HG03196 (cell line): ENCODE results near the gene RTN4RL1.
"Not testable (repeated sequence)": the region's sequence is repeated elsewhere in the genome, so short reads cannot be mapped to it uniquely, and the experiment has no call there.

Experiments used
- ATAC-seq: cut with Tn5 transposase; IDR thresholded peaks from one replicate; pipeline ENCODE4 v1.9.1; 2021; ENCODE audit not compliant: unreplicated experiment

The RTN4RL1 gene

DNA sequence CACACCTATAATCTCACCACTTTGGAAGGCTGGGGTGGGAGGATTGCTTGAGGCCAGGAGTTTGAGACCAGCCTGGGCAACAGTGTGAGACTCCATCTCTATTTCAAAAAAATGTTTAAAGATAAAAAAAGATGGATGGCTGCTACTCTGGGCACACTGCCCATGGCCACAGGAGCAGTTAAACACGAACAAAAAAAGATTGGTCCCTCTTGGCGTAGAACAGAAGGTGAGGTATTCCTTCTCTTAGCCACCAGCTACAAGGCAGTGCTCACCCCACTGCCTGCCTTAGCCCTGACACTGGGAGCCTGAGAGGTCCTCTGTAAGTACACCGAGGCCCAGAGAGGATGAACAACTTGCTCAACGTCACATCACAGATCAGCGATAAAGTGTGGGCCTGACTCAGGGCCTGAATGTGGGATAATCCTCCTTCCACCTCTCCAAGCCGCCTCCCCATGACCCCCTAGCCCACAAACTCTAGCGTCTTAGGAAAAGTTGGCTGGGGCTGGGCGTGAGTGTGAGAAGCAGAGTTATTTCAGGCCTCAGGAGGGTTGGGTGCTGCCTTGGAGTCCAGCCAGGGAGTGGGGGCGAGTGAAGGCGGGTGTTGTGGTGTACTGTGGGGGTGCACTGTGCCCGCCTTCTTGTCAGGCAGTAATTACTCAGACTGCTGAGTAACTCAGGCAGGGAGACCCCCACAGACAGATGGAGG lies 2.5 kb upstream of the RTN4RL1 start:
- no peak for ATAC-seq

DNA sequence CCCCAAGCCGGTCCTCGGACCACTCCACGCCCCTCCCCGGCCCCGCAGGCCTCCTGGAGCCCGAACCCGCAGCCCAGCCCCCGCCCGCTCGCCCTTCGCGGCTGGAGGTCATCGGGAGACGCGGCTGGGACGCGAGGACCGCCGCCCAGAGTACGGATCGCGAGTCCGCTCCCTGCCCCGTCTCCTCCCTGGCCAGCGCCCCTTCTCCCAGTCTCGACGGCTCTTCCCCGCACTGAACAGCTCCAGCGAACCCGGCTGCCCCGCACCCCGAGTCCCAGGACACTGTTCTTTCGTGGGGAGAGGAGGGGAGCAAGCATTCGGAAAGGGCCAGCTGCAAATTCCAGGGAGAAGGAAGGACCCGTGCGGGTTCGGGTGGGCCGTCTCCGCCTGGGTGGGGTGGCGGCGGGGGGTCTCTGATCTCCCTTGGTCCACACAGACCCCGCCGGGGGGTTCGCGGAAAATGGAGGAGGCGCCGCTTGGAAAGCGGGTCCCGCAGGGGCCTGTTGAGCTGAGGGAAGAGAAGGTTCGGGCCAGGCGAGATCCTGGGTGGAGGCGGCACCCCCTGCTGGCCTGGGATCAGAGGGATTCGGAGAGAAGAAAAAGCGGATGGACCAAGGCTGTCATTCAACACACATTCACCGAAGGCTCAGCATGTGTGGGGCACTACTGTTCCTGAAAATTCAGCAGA lies 632 bp upstream of the RTN4RL1 start:
- ATAC-seq, result no peak

DNA sequence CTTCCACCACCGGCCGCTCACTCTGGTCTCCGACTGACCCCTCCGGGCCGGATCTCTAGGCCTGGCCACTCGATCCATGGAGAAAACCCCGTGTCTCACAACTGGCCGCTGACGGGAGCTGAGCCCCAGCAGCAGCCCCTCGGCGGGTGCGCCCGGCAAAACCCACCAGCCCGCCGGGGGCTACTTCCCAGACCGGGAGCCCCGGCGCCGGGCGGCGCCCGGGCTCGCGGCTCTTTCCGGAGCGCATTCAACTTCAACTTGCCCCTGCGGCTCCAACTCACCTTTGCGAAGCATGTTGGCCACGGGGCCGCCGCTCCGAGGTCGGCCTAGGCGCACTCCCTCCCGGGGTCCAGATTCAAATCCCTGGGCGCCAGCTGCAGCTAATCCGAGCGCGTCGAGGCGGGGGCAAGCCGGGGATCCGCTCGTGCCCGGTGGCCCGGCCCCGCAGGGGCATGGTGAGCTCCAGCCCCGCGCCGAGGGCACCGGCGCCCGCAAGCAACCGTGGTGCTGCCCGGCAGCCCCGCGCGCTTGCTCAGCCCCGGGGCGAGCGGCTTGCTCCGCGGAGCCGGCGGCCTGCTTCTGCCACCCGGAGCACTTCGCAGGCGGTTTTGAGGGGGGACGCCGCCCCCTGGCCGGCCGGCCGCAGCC lies 438 bp downstream of the RTN4RL1 start:
- no peak for ATAC-seq

DNA sequence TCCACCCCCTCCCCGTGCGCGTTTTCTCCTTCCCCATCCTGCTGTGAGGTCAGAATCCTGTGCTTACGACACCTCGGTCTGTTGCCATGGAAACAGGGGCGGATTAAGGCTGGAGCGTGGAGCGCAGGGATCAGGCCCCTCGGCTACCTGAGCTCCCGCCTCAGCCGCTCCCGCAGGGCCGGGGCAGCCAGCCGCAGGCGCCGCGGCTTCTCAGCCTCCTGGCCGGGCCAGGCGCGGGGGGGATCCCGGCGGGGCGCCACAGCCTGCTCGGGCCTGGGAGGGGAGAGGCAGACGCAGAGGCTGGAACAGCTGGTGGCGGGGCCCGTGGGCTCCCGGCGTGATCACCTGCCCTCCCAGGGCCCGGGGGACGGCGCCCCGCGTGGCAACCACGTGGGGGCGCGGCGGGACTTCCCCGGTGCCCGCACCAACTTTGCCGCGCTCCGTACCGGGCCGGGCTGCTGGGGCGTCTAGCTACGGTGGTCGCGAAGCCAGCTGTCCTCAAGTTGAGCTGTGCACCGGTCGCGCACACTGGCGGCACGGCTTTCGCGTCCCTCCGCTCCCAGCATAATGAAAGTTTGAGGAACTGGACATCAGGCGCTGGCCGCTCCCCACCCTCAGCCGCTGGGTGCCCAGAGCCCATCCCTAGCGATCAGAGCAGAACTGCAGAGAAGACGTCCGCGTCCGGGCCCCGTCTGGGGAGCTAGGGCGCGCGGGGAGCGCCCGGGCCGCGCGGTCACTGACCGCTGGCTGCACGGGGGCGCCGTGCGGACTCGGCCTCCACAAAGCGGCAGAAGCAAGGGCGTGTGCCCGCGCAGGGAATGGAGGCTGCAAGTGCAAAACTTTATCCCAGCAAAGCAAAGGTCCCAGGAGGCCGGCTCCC lies 1.2 kb downstream of the RTN4RL1 start:
- ATAC-seq, result no peak

DNA sequence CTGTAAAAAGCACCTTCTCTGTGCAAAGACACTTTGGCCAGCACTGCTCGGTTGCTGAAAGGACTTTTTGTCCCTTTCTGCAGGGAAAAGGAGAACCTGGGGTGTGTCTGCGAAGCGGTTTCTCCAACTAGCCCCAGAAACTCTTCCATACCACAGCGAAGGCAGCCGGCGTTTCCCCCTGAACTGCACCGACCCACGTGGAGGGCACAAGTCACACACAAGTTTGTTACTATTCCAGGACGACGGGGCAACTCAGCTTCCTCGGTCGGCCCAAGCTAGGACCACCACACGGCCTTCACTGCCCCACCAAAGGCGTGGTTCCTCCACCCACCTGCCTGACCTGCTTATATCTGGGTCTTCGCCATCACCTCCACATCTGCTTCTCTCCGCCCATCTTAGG lies 1.9 kb downstream of the RTN4RL1 start:
- no peak for ATAC-seq

DNA sequence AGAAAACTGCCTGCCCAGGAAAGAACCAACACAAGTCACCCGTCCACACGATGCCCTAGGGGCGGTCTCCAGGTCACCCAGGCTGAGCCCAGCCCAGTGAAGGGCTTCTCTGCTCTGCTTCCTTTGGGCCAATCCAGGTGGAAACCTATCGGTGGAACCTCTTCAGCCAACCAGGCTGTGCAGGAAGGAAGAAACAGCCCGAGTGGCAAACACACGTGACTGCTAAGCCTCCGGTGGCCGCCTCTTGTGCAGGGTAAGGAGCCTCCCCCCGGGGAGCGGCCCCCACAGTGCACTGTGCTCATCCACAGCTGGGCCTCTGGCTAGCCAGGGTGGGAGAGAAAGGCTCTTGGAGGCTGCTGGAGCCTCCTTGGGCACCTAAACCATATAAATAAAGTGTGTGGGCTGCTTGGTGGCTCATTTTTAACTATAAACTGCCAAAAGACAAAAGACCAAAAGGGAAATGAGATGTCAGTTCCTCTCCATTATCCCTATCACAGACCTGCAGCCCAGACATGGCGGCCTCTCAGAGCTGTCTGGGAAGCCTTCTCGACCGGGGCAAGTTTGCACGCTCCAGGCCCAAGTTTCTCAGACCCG lies 2.4 kb downstream of the RTN4RL1 start:
- no peak for ATAC-seq

DNA sequence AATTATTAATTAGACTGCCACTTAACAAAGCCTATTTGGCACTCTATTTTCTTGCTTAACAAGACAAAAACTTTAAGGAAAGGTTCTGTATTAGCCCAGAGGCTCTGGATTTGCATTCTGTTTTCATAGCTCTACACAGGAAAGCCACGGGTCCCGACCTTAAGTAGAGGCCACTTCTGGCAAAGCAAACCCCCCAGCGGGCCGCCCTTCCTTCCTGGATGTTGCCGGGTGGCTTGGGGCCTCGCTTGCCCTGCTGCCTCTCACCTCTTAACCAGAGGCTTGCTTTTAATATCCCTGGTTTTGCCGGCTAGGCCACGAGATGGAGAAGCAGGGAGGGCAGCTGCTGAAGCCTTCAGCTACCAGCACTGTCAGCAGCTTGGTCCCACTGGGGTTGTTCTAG lies 4.4 kb downstream of the RTN4RL1 start:
- ATAC-seq, result no peak

DNA sequence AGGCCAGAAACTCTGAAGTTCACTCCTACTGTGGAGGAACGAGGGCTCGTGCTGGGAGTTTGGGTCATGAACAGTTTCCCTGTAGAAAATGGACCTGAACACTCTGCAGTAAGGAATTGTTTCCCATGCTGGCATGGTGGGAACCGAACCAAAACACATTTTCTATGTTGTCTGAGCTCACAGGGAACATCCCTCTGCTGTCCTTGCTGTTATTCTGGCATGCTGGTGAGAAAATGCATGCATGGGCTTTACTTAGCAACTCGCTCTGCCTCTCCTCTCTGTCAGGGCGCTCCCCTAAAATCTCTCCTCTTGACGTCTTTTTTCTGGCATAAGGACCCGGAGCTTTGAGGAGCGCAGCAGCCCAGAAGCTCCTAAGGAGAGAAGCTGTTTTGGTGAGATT lies 5.4 kb downstream of the RTN4RL1 start:
- ATAC-seq, result no peak

DNA sequence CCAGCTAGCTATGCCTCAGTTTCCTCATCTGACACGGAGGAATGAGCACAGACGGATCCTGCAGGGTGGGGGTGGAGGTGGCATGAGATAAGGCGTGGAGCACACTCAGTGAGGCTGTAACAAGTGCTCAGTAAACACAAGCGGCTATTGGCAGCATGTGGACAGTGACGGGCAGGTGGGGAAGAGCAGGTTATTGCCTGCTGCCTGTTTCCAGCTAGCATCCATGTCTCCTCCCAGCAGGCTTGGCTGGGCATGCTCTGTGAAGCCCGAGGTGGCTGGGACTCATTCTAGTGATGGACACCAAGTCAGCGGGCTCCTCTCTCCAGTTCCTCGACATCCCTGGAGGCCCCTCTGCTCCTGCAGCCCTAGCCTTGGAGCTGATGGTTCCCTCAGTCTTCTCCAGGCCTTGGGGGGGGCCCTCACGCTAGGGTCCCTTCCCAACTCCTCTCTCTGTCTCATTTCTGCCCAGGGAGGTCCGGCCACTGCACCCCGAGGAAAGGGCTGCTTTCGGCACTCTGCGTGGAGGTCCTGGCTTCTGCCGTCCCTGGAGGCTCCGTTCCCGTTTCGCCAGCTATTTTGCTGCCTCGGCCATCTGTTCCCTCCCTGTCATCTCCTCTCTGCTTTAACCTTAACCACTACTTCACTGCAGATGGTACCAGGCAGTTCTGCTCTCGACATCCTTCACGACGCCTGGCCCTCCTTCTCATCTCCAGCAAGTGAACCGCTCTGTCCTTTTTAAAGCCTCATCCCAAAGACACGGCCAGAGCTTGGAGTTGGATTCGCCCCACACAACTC lies 6.2 kb downstream of the RTN4RL1 start:
- ATAC-seq, result no peak

DNA sequence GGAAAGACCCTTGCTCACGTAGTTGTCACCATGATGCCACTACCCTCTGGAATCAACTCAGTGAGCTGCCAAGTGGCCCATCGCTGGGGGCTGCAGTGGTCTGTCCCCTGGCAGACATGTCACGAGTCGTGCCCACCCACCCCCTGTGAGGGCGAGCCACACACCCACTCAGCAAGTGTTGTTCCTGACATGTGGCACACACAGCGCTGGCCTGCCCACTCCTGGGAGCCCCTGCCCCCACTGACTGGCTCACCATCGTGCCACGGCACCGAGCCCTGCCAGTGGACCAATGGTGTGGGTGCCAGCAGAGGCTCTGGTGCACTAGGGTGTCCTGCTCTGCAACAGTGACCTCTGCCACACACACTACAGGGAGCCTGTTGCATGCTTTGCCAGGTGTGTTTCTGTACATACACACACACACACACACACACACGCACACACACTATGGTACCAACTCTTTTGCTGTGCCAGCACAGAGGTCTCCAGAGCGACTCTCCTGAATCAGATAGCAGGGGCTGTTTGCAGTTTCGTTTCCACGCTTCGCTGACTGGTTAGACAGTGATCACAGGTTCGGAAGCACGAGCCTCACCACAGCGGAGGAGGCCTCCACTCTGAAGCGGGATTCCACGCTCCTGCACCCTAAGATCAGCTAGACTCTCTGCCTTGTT lies 7.7 kb downstream of the RTN4RL1 start:
- ATAC-seq, result no peak

DNA sequence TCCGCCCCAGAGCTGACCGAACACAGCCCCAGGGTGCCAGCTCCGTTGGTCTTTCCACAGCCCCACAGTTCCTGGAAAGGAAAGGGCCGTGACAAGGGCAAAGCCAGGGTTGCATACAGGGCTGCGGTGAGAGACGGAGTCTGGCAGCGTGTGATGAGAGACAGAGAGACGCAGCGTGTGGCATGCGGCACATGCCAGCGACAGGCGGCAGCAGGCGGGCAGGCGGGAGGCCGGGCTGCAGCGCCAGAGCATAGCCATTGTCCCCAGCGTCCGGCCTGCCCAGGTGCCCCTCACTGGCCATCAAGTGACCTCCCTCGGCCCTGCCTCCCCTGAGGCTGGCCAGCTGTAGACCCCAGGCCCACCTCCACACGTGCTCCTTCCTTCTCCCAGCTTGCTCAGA lies 8.6 kb downstream of the RTN4RL1 start:
- no peak for ATAC-seq

DNA sequence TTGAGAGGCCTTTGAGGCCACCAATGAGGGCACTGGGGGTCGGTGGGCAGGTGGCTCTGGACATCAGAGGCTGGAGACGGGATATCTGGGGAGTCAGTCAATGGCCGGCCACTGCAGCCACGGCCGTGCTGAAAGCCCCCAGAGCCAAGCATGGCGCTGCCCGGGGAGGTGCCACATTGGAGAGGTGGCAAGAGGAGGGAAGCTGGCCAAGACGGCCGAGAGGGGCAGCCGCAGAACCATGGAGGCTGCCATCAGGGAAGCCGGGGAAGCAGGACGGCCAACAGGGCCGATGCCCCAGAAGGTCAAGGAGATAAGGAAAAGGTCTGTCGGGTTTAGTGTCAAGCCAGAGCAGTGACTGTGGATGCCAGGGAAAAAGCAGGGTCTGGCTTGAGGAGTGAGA lies 9.8 kb downstream of the RTN4RL1 start:
- no peak for ATAC-seq

DNA sequence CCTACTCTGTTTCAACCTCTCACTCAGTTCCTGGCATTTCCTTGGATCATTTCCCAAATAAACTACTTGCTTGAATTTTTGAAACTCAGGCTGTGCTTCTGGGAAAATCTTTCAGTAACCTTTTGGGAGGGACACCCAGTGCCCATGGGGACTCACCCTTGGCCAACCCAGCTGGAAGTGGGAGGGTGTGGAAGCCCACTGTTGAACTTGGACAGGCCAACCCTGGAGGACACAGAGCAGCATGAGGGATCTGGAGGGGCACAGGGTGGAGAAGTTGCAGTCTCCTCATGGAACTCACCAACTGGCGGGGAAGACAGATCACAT lies 11.2 kb downstream of the RTN4RL1 start:
- no peak for ATAC-seq

DNA sequence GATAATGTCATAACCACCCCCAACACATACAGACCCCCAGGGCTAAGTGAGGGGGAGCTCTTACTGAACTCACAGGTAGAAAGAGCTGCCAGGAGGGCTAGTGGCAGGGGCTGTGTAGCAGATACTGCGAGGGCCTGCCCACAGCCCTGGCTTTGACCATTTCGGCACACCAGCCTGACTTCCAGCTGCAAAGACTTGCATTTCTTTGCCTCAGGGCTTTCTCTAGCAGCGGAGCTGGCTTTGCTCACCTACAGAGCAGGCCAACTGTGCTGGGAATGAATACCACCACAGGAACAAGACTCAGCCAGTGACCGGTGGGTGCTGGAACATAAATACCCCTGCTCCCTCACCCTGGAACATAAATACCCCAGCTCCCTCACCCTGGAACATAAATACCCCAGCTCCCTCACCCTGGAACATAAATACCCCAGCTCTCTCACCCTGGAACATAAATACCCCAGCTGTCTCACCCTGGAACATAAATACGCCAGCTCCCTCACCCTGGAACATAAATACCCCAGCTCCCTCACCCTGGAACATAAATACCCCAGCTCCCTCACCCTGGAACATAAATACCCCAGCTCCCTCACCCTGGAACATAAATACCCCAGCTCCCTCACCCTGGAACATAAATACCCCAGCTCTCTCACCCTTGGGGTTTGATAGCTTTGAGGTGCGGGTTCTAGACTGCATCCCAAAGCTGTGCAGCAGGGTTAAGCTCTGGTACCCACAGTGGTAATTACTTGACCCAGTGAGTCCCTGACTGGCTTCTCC lies 11.7 kb downstream of the RTN4RL1 start:
- not testable (repeated sequence) for ATAC-seq

DNA sequence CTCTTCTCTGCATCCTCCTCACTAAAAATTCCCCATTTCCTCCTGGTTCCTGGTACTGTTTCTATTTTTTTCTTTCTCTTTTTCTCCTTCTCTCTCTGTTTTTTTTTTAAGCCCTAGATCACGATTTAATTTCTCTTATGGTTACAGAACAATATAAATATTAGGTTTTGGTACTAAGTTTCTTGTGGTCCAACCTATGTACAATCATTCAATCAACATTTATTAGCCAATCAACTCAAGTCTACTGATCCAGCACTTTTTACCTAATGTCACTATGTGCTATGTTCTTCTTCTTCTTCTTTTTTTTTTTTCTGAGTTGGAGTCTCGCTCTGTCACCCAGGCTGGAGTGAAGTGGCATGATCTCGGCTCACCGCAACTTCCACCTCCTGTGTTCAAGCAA lies 12.6 kb downstream of the RTN4RL1 start:
- ATAC-seq, result no peak

DNA sequence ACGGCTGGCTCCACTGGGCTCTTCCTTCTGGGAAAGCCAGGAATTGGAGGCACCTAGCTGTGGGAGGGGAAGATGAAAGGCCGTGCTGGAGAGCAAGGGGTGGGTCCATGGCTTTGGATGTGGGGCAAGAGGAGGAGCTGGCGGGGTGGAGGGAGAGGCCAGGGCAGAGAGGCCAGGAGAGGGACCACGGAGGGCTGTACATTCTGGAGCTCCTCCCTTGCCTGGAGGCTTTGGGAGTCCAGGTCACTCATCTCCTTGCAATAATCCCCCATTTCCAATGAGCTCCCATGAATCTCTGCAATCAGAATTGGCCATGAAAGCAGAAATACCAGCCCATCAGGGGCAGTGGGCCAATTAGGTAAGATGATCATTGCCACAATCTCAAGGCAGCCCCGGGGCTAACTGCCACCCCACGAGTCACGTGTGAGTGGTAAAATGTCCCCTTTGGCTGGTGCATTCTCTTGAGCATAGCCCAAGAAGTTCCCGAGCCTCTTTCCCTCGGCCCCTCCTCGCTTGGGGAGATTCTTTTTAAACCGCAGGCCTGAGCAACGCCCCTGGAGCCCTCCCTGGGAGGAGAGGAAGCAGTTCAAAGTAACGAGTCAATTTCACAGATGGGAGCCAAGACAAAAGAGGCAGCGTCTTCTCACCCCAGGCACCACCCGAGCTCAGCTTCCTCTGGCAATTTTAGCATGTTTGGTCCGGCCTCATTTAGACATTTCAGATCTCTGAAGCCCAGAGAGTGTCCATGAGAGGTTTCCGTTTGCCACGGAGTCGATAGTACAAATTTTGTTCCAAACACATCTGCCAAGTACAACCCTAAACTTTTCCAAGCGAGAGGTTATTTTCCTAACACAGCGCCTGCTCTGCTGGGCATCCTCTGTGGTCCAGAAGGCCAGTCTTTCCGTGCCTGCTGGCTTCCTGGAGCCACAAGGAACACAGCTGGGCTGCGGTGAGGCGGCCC lies 13.4 kb downstream of the RTN4RL1 start:
- no peak for ATAC-seq

DNA sequence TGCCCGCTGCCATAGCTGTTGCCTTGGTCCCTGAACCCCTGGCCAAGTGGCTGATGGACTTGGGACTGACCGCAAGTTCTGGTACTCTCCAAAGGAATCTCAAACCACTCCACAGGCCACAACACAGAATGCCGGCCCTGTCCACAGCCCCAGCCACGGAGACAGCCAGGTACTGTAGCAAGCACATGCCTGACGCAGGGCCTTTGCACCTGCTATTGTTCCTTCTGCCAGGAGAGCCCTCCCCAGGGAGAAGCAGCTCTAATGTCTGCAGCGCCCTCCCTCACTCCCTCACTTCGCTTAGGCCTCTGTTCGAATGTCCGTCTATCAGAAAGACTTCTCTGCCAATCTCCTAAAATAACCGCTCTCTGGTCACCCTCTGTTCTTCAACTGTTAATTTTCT lies 15.4 kb downstream of the RTN4RL1 start:
- no peak for ATAC-seq
